OCI-M2 (cell line): ENCODE measurements around the gene EXOC8.
"Not testable (repeated sequence)": the region's sequence is repeated elsewhere in the genome, so short reads cannot be mapped to it uniquely, and the experiment has no call there.

Experiments used
- DNase-seq: peaks from one replicate; lab custom pipeline; 2025; ENCODE audit not compliant: unreplicated experiment; lab: John Stamatoyannopoulos, UW

EXOC8 gene

DNA sequence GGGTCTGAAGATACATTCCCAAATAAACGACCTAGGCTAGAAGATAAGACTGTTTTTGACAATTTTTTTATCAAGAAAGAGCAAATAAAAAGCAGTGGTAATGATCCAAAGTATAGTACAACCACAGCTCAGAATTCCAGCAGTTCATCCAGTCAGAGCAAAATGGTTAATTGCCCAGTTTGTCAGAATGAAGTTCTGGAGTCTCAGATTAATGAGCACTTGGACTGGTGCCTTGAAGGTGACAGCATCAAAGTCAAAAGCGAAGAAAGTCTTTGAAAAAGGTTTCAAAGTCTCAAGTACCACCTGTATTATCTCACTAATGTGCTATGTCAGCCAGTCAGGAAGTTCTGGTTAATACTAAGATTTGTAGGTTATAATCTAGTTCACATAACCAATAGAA lies 15.4 kb upstream of the EXOC8 start:
- no peak for DNase-seq

- DNase-seq, result no peak
Measured at GRCh38 chr1:231351816-231352215, 14.2 kb upstream of the EXOC8 start.

GRCh38 chr1:231348856-231349255 lies 11.2 kb upstream of the EXOC8 start:
- DNase-seq, result not testable (repeated sequence)

- no peak for DNase-seq
Measured at GRCh38 chr1:231348442-231348841, 10.8 kb upstream of the EXOC8 start.

GRCh38 chr1:231347961-231348360 lies 10.3 kb upstream of the EXOC8 start:
- DNase-seq, result no peak

GRCh38 chr1:231340328-231341013 lies 2.8 kb upstream of the EXOC8 start:
- no peak for DNase-seq

- no peak for DNase-seq
Measured at GRCh38 chr1:231338270-231339128, 847 bp upstream of the EXOC8 start, which contains the start of gene SPRTN. SPRTN (plus strand) TSS chr1:231338293; CDS start chr1:231338384, 91 bp downstream.

DNA sequence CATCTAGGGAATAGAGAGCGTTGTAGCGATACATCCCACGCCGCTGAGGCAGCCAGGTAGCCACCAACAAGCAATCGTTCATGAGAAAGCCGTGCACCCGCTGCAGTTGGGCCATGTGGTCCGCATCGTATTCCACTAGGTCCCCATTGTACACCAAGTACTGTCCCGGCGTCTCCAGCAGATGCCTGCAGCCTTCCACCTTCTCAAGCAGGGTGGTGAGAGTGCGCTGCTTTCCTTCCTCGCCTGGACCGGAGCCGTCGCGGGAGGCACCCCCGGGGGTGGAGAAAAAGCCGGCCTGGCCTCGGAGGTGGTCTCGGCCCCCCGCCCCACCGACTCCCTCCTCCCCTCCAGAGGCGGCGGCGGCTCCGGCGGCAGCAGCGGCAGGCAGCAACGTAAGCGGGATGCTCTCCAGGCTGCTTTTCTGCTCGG lies 595 bp downstream of the EXOC8 start:
- DNase-seq, result no peak

- DNase-seq, result no peak
Measured at GRCh38 chr1:231335663-231336602, 1.7 kb downstream of the EXOC8 start.

DNA sequence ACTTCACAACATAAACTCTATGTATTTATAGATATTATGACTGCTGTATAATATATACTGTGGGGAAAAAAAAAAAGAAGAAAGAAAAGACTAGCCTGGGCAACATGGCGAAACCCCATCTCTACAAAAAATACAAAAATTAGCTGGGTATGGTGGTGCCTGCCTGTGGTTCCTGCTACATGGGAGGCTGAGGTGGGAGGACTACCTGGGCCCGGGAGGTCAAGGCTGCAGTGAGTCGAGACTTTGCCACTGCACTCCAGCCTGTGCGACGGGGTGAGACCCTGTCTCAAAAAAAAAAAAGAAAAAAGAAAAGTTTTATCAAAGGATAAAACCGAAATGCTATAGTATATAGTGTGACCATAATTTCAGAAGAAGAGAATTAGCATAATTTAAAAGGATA lies 2.7 kb downstream of the EXOC8 start:
- no peak for DNase-seq

GRCh38 chr1:231334079-231334666 lies 3.5 kb downstream of the EXOC8 start:
- no peak for DNase-seq

DNA sequence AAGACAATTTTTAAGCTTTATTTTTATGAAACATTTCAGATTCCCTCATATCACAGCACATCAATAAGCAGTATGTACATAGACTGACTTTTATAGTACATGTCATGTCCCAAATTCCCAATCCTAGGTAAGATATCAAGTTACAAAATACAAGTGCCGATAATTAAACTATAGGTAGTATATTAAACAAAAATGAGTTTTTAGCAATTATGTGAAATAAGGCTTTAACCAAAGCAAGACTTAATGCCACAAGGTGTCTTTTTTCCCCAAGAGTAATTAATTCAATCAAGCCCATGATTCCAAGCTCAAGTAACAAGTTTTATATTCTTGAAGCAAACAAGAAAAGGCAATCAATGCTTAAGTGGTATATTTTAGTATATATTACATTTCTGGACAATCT lies 4.9 kb downstream of the EXOC8 start:
- DNase-seq, result no peak

- no peak for DNase-seq
Measured at GRCh38 chr1:231329483-231329882, 8.2 kb downstream of the EXOC8 start.

GRCh38 chr1:231327617-231328016 lies 10.0 kb downstream of the EXOC8 start:
- DNase-seq, result no peak

DNA sequence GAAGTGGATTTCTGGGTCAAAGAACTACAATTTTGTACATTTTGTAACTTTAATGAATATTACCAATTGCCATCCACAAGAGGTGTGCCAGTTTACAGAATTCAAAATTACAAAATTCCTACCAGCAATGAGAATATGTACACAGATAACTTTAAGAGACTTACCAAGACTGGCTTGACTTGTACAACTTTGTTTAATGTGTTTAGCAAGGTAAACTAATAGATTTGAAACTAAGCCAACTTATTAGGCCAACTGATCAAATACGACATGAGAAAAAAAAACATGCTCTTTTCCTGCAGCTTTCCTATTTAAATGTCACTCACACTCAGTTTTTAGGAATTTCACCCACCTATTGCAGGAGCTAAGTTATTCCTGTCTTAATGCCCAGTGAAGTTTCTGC lies 11.4 kb downstream of the EXOC8 start:
- DNase-seq, result no peak

GRCh38 chr1:231324660-231325059 lies 13.0 kb downstream of the EXOC8 start:
- no peak for DNase-seq

DNA sequence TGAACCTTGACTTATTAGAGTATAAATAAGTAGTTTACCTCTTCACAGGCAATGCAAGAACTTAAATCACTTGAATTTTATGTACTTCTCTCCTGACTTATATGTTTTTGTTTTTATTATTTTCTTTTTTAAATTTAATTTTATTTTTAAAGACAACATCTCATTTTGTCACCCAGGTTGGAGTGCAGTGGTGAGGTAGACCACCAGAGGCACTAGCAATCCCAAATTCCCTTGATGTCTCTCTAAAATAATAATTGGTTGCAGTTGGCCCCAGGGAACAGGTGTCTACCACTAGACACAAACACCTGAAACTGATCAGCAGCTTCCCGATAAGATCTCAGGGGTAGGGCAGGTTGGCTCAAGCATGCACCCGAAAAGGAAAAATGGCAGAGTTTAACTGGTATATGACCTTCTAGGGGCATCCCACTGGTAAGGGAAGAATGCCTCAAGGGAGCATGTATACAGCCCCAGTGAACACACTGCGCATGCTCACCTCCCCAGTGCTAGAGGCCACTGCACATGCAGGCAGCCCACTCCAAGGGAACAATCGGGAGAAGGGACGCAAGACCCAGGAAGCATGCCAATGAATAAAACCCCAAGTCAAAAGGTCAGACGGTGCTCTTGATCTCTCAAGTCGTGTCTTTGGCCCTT lies 14.6 kb downstream of the EXOC8 start:
- no peak for DNase-seq

- DNase-seq, result no peak
Measured at GRCh38 chr1:231319080-231319479, 18.6 kb downstream of the EXOC8 start.

- no peak for DNase-seq
Measured at GRCh38 chr1:231318568-231318967, 19.1 kb downstream of the EXOC8 start.

GRCh38 chr1:231318015-231318355 lies 19.7 kb downstream of the EXOC8 start:
- no peak for DNase-seq
